ENCODE results near the gene PTPN7.

- TF ChIP-seq SMAD1 (IDR thresholded peaks at IDR 0.05; ENCODE audit: low read depth, partially characterized antibody) (no peak), CREB1 (IDR thresholded peaks at IDR 0.05; ENCODE audit: low read depth) (no peak), CTCF (IDR thresholded peaks at IDR 0.05 in 2 of 3, conservative IDR thresholded peaks at IDR 0.05 in 1 of 3; ENCODE audit: control insufficient read depth in 2 of 3, extremely low read depth in 1 of 3, insufficient read depth in 1 of 3, low read depth in 3 of 3, low read length in 3 of 3) (no peak), RELB (IDR thresholded peaks at IDR 0.05; ENCODE audit: low read depth) (no peak), CEBPB (IDR thresholded peaks at IDR 0.05; ENCODE audit: borderline replicate concordance in 1 of 2, low read depth in 2 of 2, low read length in 2 of 2) (no peak), BHLHE40 (IDR thresholded peaks at IDR 0.05; ENCODE audit: borderline replicate concordance in 1 of 2, low read depth in 2 of 2, low read length in 1 of 2) (no peak), POLR2A (IDR thresholded peaks at IDR 0.05; ENCODE audit: low read depth, low read length) (no peak), CBFB (IDR thresholded peaks at IDR 0.05; ENCODE audit: low read depth) (no peak), EZH2 (IDR thresholded peaks at IDR 0.05; ENCODE audit: borderline replicate concordance, control insufficient read depth, low read depth, low read length) (no peak), FOXK2 (IDR thresholded peaks at IDR 0.05) (no peak), REST (IDR thresholded peaks at IDR 0.05; ENCODE audit: low read depth, low read length) (no peak), ZZZ3 (IDR thresholded peaks at IDR 0.05; ENCODE audit: control insufficient read depth, insufficient read length, low read depth) (no peak)
Observed at GRCh38 chr1:202101184-202101583, 59.2 kb downstream of the PTPN7 start.
